HL-60/S4 treated with retinoic acid at 250 ng/mL for 4 days and 3 days (cell line): Measurements from ENCODE around the gene SEC61B.

Experiments used
- in situ Hi-C: fragments of 300-500 bp; cut with MboI; formaldehyde crosslinking; loops from 2 replicates; pipeline ENCODE4 v1.7.0; 2022; ENCODE audit warnings: low sequenced_read_pairs

SEC61B gene

GRCh38 chr9:99221621-99222415 is at the start of gene SEC61B, which contains the start of gene ALG2:
Gene SEC61B (plus strand): TSS chr9:99222282. CDS start chr9:99222364, 82 bp downstream.
Gene ALG2 (minus strand): TSS chr9:99221942. CDS start chr9:99221894, 48 bp downstream.
- in situ Hi-C loops = no loop called here

- in situ Hi-C loops = no loop called here
These were observed 48.2 kb upstream of the SEC61B start for GRCh38 chr9:99173570-99174504.

GRCh38 chr9:99176527-99177013 is 45.5 kb upstream of the SEC61B start:
- in situ Hi-C loops = loop anchor here (25.0 kb wide), 1 partner anchor 836 kb away; no protein-coding TSS in a partner anchor

- in situ Hi-C loops = loop anchor here (25.0 kb wide), 1 partner anchor 835 kb away; no protein-coding TSS in a partner anchor
These were observed 44.3 kb upstream of the SEC61B start for GRCh38 chr9:99177576-99178366.

DNA sequence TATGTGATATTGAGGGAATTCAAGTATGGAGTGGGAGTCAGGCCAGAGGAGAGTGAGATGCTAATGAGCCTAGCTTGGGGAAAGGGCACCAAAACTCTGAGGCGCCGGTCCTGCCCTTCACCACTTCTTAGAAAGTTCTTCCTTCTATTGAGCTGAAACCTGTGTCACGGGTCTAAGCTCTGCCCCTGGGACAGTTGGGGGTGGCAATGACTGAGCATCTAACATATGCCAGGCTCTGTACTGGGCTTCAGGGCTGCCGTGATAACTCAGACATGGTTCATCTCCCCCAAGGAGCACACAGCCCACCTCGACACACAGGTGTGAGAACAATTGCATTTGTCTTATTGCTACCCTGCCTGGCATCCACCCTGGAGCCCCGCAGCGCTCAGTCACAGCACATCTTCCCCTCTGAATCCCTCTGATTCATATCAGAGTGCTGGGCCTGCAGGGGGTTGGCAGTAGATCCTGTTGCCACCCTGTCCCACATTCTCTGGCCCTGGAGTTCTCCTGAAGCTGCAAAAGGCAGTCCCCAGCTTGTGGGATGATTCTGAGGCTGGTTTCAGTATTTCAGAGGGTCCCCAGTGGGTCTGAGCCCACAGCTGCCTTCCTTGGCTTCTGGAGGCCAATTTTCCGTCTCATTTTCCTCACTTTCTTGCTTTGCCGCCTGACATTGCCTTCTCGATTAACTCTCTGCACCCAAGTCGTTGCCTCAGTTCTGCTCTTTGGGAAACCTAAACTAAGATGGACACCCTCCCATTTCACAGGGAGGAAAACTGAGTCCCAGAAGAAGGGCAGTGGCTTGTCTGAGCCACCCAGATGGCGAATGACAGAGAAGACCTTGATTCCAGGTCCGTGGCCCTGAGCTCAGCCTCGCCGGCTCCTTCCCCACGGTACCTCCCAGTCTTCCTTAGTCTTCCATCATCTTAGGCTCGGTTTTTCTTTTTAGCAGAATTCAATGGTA is 42.9 kb upstream of the SEC61B start:
- in situ Hi-C loops = loop anchor here (25.0 kb wide), 1 partner anchor 833 kb away; no protein-coding TSS in a partner anchor

DNA sequence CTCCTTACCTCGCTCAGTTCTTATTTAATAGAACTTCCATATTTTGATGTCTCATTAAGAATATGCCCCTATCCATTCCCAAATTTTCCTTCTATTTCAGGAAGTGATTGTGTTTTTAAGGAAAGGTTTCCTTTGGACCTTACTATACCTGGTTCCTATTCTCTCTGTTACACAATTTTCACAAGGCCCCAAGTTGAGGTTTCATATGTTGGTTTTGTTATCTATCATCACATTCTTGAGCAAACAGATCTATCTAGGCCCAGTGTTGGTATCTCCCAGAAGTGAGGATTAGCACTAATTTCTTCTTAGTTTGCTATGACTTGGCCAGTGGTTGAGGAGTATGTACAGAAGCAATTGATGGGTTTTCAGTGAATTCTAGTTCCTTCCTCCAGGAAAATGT is 41.9 kb upstream of the SEC61B start:
- in situ Hi-C loops = loop anchor here (10.0 to 25.0 kb wide), 2 partner anchors 832 to 1415 kb away; no protein-coding TSS in a partner anchor

DNA sequence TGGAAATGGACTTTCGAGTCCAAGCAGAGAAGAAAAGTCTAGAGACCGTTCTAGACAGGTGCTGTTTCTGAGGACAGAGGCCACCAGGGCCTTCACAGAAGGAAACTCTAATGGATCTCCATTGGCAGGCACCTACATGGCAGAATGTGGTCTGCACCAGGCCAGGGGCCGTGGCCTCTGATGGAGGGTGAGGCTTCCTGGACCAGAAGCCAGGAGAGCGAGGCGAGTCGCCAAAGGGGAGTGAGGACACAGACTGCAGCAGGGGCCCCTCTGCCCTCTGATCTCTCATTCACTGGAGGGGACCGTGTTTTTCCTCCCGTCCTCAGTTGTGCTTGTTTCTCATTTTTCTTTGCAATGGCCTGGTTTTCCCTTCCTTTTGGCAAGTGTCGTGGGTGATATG is 41.4 kb upstream of the SEC61B start:
- in situ Hi-C loops = loop anchor here (10.0 to 25.0 kb wide), 2 partner anchors 832 to 1414 kb away; no protein-coding TSS in a partner anchor

- in situ Hi-C loops = loop anchor here (10.0 to 25.0 kb wide), 2 partner anchors 831 to 1414 kb away; no protein-coding TSS in a partner anchor
These were observed 40.9 kb upstream of the SEC61B start for GRCh38 chr9:99181206-99181605.

DNA sequence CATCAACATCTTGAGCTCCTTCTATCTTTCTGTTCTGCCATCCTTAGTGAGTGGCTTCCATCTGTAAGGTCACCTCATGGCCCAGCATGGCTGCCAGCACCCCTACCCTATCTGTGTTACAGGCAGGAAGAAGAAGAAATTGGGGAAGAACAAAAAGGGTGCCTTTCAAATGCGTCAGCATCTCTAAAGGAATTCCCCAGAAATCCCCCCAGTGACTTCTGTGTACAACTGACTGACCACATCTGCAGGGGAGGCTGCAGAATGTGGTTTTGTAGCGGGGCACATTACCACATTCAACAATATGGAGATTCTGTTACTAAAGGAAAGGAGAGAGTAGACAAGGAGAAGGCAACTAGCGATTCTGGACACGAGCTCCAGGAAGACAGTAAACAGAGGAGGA is 40.5 kb upstream of the SEC61B start:
- in situ Hi-C loops = loop anchor here (10.0 to 25.0 kb wide), 2 partner anchors 831 to 1413 kb away; no protein-coding TSS in a partner anchor

DNA sequence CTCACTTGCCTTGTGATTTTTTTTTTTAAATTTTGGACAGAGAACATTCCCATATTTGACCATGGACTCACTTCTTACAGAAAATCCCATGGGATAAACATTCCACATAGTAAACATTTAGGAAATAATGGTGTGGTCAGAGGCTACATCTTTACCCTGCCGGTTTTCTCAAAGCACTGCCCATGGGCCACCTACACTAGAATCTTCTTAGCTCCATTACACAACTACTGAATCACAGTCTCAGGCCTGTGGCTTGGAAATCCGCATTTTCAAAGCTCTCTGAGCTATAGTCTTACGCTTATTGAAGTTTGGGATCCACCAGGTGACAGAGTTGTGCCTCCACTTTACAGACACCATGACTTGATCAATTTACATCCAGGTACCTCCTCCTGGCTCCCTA is 39.7 kb upstream of the SEC61B start:
- in situ Hi-C loops = loop anchor here (10.0 to 25.0 kb wide), 2 partner anchors 830 to 1412 kb away; no protein-coding TSS in a partner anchor

DNA sequence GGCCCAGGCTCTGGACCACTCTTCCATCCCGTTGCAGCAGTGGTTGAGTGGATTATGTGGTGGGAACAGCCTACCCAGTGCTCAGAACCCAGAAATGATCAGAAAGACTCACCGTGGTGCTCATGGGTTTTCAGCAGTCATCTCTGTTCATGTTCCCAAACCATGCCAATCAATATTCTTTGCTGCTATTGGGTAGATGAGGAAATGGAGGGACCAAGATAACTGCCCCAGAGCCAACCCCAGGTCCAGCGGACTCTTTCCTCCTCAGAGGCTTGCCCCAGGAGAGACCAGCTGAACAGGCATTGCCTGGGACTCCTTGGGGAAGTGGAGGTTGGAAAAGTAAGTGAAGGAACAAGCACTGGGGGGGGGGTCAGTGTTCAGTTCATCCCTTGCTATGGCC is 38.5 kb upstream of the SEC61B start:
- in situ Hi-C loops = loop anchor here (10.0 to 25.0 kb wide), 2 partner anchors 829 to 1411 kb away; no protein-coding TSS in a partner anchor

GRCh38 chr9:99184110-99184474 is 38.0 kb upstream of the SEC61B start:
- in situ Hi-C loops = loop anchor here (10.0 to 25.0 kb wide), 2 partner anchors 828 to 1411 kb away; no protein-coding TSS in a partner anchor

GRCh38 chr9:99184475-99185347 is 37.4 kb upstream of the SEC61B start:
- in situ Hi-C loops = loop anchor here (10.0 to 25.0 kb wide), 2 partner anchors 828 to 1410 kb away; no protein-coding TSS in a partner anchor

DNA sequence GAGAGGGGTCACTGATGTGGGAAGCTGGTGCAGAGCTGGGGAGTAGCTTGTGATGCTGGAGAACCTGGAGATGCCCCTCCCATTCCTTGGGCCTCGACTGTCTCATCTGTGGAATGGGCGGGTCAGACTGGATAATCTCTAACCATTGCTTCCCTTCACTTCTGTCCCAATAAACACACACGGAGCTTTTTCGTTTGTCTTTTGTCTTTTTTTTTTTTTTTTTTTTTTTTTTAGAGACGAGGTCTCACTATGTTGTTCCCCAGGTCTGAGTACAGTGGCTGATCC is 36.8 kb upstream of the SEC61B start:
- in situ Hi-C loops = loop anchor here (10.0 to 25.0 kb wide), 2 partner anchors 827 to 1410 kb away; no protein-coding TSS in a partner anchor

DNA sequence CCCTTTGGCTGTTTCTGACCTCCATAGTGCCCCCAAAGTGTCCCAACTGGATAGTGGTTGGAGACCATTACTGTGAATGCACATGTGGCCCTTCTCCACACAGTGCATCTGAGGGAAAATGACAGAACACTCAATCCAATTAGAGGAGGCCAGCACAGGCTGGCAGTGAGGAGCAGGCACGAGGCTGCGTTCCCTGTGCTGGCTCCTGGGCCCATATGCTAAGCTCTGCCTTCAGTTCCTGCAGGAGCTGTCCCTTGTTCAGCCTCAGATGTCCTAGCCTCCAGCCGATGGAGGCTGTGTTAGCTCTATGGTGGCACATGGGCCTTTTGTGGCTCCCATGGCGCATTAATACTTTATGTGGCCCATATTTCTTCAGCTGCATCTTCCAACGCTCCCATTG is 36.1 kb upstream of the SEC61B start:
- in situ Hi-C loops = loop anchor here (10.0 to 25.0 kb wide), 2 partner anchors 826 to 1409 kb away; no protein-coding TSS in a partner anchor

DNA sequence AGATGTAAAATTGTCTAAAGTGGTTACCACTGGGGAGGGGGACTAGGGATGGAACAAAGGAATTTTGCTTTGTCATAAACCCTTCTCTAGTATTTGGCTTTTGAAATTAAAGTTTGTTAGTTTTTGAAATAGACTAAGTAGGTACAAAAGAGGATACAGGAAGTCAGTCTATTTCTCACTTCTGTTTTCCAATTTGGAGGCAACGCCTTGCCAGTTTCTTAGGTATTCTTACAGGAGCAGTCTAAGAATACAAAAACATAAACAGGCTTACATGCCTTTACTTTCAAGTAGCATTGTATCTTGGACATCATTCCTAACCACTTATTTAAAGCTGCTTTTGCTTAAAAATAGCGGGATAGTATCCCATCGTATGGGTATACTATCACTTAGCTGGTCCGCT is 34.8 kb upstream of the SEC61B start:
- in situ Hi-C loops = loop anchor here (10.0 to 25.0 kb wide), 2 partner anchors 825 to 1407 kb away; no protein-coding TSS in a partner anchor

DNA sequence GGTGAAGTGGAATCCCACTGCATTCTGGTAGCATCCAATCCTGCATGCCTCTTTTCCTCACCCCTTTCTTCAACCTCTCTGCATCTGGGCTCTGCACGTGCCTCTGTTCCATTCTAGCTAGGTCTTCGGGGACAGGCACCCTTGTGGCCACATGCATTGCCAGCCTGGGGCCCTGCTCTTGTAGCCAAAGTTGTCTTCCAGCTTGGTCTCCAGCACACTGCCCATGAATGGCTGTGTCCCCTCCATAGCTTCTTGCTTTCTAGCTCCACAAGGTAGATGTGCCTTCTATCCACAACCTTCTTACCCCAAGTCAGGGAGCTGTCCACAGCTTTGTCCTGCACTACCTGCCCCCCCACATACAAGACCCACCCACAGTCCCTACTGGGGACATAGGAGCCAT is 32.9 kb upstream of the SEC61B start:
- in situ Hi-C loops = loop anchor here (10.0 to 25.0 kb wide), 2 partner anchors 823 to 1406 kb away; no protein-coding TSS in a partner anchor
